ENCODE measurements around the gene NUP153.
"Not testable (repeated sequence)": the region's sequence is repeated elsewhere in the genome, so short reads cannot be mapped to it uniquely, and the experiment has no call there.

The NUP153 gene

GRCh38 chr6:17596085-17596484 is 110.6 kb downstream of the NUP153 start:
- H3K27ac ChIP-seq, result no peak overlapping the region
- H3K4me1 ChIP-seq, result peaks cover 15% of the 10 kb centered on the region; the same call in 1 of the 2 replicates
- no peaks in the 10 kb centered on the region for H3K36me3 ChIP-seq
- no peak overlapping the region for H3K4me3 ChIP-seq
- no peak overlapping the region for H3K9ac ChIP-seq
- no peaks in the 10 kb centered on the region for H4K20me1 ChIP-seq
- H3K4me2 ChIP-seq, result no peak overlapping the region
- no peaks in the 10 kb centered on the region for H3K27me3 ChIP-seq
- H3K9me3 ChIP-seq, result peaks cover 4% of the 10 kb centered on the region; the same call in 1 of the 2 replicates
- TF ChIP-seq Cebpa-rat (IDR thresholded peaks at IDR 0.05), result no peak

GRCh38 chr6:17593246-17593645 is 113.5 kb downstream of the NUP153 start:
- H4K20me1 ChIP-seq, result no peaks in the 10 kb centered on the region
- peaks cover 8% of the 10 kb centered on the region; the same call in 1 of the 2 replicates for H3K4me1 ChIP-seq
- H3K9me3 ChIP-seq, result peaks cover 4% of the 10 kb centered on the region; the same call in 1 of the 2 replicates
- no peak overlapping the region for H3K4me2 ChIP-seq
- H3K27me3 ChIP-seq, result no peaks in the 10 kb centered on the region
- no peaks in the 10 kb centered on the region for H3K36me3 ChIP-seq
- H3K9ac ChIP-seq, result no peak overlapping the region
- no peak for TF ChIP-seq Cebpa-rat (IDR thresholded peaks at IDR 0.05)
- H3K27ac ChIP-seq, result no peak overlapping the region
- no peak overlapping the region for H3K4me3 ChIP-seq

GRCh38 chr6:17591287-17591686 is 115.4 kb downstream of the NUP153 start:
- Histone ChIP-seq H3K36me3 (no peaks in the 10 kb centered on the region), H3K9me3 (no peaks in the 10 kb centered on the region), H3K27me3 (no peaks in the 10 kb centered on the region), H3K4me2 (no peak overlapping the region), H3K27ac (no peak overlapping the region), H4K20me1 (no peaks in the 10 kb centered on the region), H3K4me3 (no peak overlapping the region), H3K9ac (no peak overlapping the region), H3K4me1 (peaks cover 9% of the 10 kb centered on the region)
- no peak for TF ChIP-seq Cebpa-rat (IDR thresholded peaks at IDR 0.05)

GRCh38 chr6:17589406-17590096 is 117.2 kb downstream of the NUP153 start:
- no peaks in the 10 kb centered on the region for H3K27me3 ChIP-seq
- no peak overlapping the region for H3K4me2 ChIP-seq
- H3K27ac ChIP-seq, result no peak overlapping the region
- no peak overlapping the region for H3K4me3 ChIP-seq
- no peaks in the 10 kb centered on the region for H3K9me3 ChIP-seq
- H3K4me1 ChIP-seq, result peaks cover 15% of the 10 kb centered on the region
- H3K9ac ChIP-seq, result no peak overlapping the region
- H3K36me3 ChIP-seq, result no peaks in the 10 kb centered on the region
- no peaks in the 10 kb centered on the region for H4K20me1 ChIP-seq
- TF ChIP-seq Cebpa-rat (IDR thresholded peaks at IDR 0.05), result no peak

- no peaks in the 10 kb centered on the region for H4K20me1 ChIP-seq
- H3K4me1 ChIP-seq, result peaks cover 26% of the 10 kb centered on the region
- H3K9me3 ChIP-seq, result no peaks in the 10 kb centered on the region
- H3K27ac ChIP-seq, result no peak overlapping the region
- TF ChIP-seq Cebpa-rat (IDR thresholded peaks at IDR 0.05), result no peak
- H3K4me3 ChIP-seq, result no peak overlapping the region
- H3K4me2 ChIP-seq, result no peak overlapping the region
- H3K27me3 ChIP-seq, result no peaks in the 10 kb centered on the region
- H3K36me3 ChIP-seq, result no peaks in the 10 kb centered on the region
- no peak overlapping the region for H3K9ac ChIP-seq
Measured at GRCh38 chr6:17588011-17588410, 118.7 kb downstream of the NUP153 start.

- not testable (repeated sequence) for H3K9me3 ChIP-seq, H4K20me1 ChIP-seq, H3K4me3 ChIP-seq, H3K36me3 ChIP-seq, H3K27ac ChIP-seq, H3K4me2 ChIP-seq, H3K9ac ChIP-seq, H3K27me3 ChIP-seq
- H3K4me1 ChIP-seq, result peaks cover 26% of the 10 kb centered on the region
Measured at GRCh38 chr6:17586623-17587022, 120.1 kb downstream of the NUP153 start.

GRCh38 chr6:17585766-17586490 is 120.8 kb downstream of the NUP153 start:
- Histone ChIP-seq H4K20me1 (no peaks in the 10 kb centered on the region), H3K4me1 (peaks cover 26% of the 10 kb centered on the region), H3K9me3 (peaks cover 9% of the 10 kb centered on the region; the same call in 1 of the 2 replicates), H3K4me2 (peak overlapping the region; percentile 43), H3K9ac (no peak overlapping the region), H3K27me3 (peaks cover 10% of the 10 kb centered on the region), H3K27ac (no peak overlapping the region), H3K36me3 (no peaks in the 10 kb centered on the region), H3K4me3 (no peak overlapping the region)
- TF ChIP-seq Cebpa-rat (IDR thresholded peaks at IDR 0.05), result no peak

- Histone ChIP-seq H3K36me3 (no peaks in the 10 kb centered on the region), H3K9ac (no peak overlapping the region), H4K20me1 (no peaks in the 10 kb centered on the region), H3K4me3 (no peak overlapping the region), H3K9me3 (peaks cover 23% of the 10 kb centered on the region), H3K4me2 (peak overlapping the region; percentile 10; the same call in 1 of the 2 replicates), H3K27ac (no peak overlapping the region), H3K4me1 (peaks cover 26% of the 10 kb centered on the region), H3K27me3 (peaks cover 19% of the 10 kb centered on the region)
- no peak for TF ChIP-seq Cebpa-rat (IDR thresholded peaks at IDR 0.05)
Measured at GRCh38 chr6:17584241-17584803, 122.4 kb downstream of the NUP153 start.

- Histone ChIP-seq H4K20me1 (no peaks in the 10 kb centered on the region), H3K27me3 (peaks cover 19% of the 10 kb centered on the region), H3K9ac (no peak overlapping the region), H3K4me1 (peaks cover 26% of the 10 kb centered on the region), H3K9me3 (peaks cover 27% of the 10 kb centered on the region), H3K27ac (no peak overlapping the region), H3K36me3 (no peaks in the 10 kb centered on the region), H3K4me3 (no peak overlapping the region), H3K4me2 (peak overlapping the region; percentile 10; the same call in 1 of the 2 replicates)
- TF ChIP-seq Cebpa-rat (IDR thresholded peaks at IDR 0.05), result no peak
Measured at GRCh38 chr6:17583811-17584210, 122.9 kb downstream of the NUP153 start.

GRCh38 chr6:17581282-17581681 is 125.4 kb downstream of the NUP153 start:
- not testable (repeated sequence) for H3K36me3 ChIP-seq, H3K4me3 ChIP-seq, H3K27ac ChIP-seq, H3K9ac ChIP-seq, H3K4me2 ChIP-seq, H4K20me1 ChIP-seq
- peaks cover 41% of the 10 kb centered on the region for H3K9me3 ChIP-seq
- H3K27me3 ChIP-seq, result peaks cover 19% of the 10 kb centered on the region
- H3K4me1 ChIP-seq, result peaks cover 25% of the 10 kb centered on the region
